Esophagus muscularis mucosa (tissue), 3 donors: Measurements from ENCODE around the gene CNIH3.

Experiments
- CTCF ChIP-seq, 3 experiments: fragments of 200-600 bp in 2 of 3; fragments of 450-650 bp in 1 of 3; sonication (generic) in 2 of 3; IDR thresholded peaks; one replicate each; pipeline ENCODE4 v1.5.1; 2017 to 2019; ENCODE audit warnings: antibody characterized with exemption in 3 of 3, mild to moderate bottlenecking in 2 of 3, moderate library complexity in 1 of 3
- POLR2A ChIP-seq: fragments of 450-650 bp; IDR thresholded peaks from one replicate; pipeline ENCODE4 v1.6.1; 2017; ENCODE audit warnings: antibody characterized with exemption, moderate library complexity, mild to moderate bottlenecking, low read depth

GRCh38 chr1:224691148-224691925, 75.2 kb downstream of the CNIH3 start:
- TF ChIP-seq CTCF (IDR thresholded peaks at IDR 0.05), result no peak
- no peak for TF ChIP-seq POLR2A
